ENCODE results near the gene GRN. TPM values are rescaled to one million over a fixed set of nuclear protein-coding genes. Genes with fewer than 3 reads are reported as not detected.

GRN gene
- total RNA-seq, 3 donors from 2014 or later (not counting 1 experiment from before 2014, with no cell fraction given), result 42.4 to 69.8 (median 55.6) TPM

DNA sequence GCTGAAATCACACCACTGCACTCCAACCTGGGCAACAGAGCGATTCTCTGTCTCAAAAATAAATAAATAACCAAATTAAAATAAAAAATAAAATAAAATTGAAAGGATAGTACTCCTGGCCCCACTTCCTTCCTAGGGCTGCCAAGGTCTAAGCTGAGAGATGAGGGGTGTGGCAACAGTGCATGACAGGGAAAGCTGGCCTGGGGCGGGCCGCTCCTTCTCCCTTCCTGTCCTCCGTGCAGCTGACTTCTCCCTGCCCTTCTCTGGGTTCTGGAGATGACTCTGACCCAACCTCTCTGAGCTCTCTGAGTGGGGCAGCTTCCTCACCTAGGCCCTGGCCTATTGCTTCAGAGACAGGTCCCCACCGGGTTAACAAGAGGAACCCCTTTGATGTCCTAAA is 11.7 kb upstream of the GRN start:
- Histone ChIP-seq H3K4me3 (ENCODE audit: low read length) (no peak overlapping the region), H3K27ac (ENCODE audit: low read length) (no peak overlapping the region), H3K9me3 (ENCODE audit: control insufficient read depth, insufficient read depth, low read length) (no peaks in the 10 kb centered on the region), H3K4me1 (ENCODE audit: control insufficient read depth, insufficient read depth, low read length) (peaks cover 9% of the 10 kb centered on the region), H3K36me3 (ENCODE audit: control insufficient read depth, insufficient read depth, low read length) (no peaks in the 10 kb centered on the region), H3K27me3 (ENCODE audit: control insufficient read depth, insufficient read depth, low read length) (no peaks in the 10 kb centered on the region)
- WGBS (ENCODE audit: insufficient coverage), result 72% methylated on average over 4 of the region's 5 CpGs
- no peak for ATAC-seq
- Mint-ChIP-seq H3K4me3 (no peak overlapping the region), H3K4me1 (peaks cover 5 to 6% of the 10 kb centered on the region in 2 donors), H3K9me3 (no peaks in the 10 kb centered on the region), H3K27ac (no peak overlapping the region), H3K27me3 (ENCODE audit: low read depth in 2 of 2) (no peaks in the 10 kb centered on the region), H3K36me3 (no peaks in the 10 kb centered on the region)
- intact Hi-C loops (cut with micrococcal nuclease), result no loop called here
- no peak for DNase-seq
- TF ChIP-seq, protein P1, sequence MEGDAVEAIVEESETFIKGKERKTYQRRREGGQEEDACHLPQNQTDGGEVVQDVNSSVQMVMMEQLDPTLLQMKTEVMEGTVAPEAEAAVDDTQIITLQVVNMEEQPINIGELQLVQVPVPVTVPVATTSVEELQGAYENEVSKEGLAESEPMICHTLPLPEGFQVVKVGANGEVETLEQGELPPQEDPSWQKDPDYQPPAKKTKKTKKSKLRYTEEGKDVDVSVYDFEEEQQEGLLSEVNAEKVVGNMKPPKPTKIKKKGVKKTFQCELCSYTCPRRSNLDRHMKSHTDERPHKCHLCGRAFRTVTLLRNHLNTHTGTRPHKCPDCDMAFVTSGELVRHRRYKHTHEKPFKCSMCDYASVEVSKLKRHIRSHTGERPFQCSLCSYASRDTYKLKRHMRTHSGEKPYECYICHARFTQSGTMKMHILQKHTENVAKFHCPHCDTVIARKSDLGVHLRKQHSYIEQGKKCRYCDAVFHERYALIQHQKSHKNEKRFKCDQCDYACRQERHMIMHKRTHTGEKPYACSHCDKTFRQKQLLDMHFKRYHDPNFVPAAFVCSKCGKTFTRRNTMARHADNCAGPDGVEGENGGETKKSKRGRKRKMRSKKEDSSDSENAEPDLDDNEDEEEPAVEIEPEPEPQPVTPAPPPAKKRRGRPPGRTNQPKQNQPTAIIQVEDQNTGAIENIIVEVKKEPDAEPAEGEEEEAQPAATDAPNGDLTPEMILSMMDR (IDR thresholded peaks at IDR 0.05), result no peak

DNA sequence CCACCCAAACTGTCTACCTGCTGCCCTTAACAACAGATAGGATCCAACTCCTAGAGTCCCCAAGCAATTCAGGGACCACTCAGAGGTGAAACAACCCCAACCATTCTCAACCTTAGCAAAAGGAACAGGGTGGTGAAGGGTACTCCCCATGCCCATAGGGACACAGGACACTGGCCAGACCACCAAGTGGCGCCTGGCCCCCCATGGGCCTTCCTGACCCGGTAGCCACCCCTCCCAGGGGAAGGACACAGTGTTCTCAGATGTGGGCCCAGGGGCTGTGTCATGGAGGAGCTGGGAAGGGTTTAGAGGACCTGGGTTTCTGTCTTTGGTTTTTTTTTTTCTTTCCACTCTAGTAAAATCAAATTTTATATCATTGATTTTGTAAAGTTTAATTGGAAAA is 10.8 kb upstream of the GRN start:
- H3K9me3 Mint-ChIP-seq, result no peaks in the 10 kb centered on the region
- no peak for DNase-seq
- H3K27me3 Mint-ChIP-seq (ENCODE audit: low read depth in 2 of 2), result no peaks in the 10 kb centered on the region
- no peak overlapping the region for H3K27ac Mint-ChIP-seq
- Histone ChIP-seq H3K27ac (ENCODE audit: low read length) (no peak overlapping the region), H3K36me3 (ENCODE audit: control insufficient read depth, insufficient read depth, low read length) (no peaks in the 10 kb centered on the region), H3K9me3 (ENCODE audit: control insufficient read depth, insufficient read depth, low read length) (no peaks in the 10 kb centered on the region), H3K4me1 (ENCODE audit: control insufficient read depth, insufficient read depth, low read length) (peaks cover 9% of the 10 kb centered on the region), H3K27me3 (ENCODE audit: control insufficient read depth, insufficient read depth, low read length) (no peaks in the 10 kb centered on the region), H3K4me3 (ENCODE audit: low read length) (no peak overlapping the region)
- 83% methylated on average over 2 of the region's 2 CpGs for WGBS (ENCODE audit: insufficient coverage)
- intact Hi-C loops (cut with micrococcal nuclease), result no loop called here
- ATAC-seq, result no peak
- H3K4me3 Mint-ChIP-seq, result no peak overlapping the region
- no peaks in the 10 kb centered on the region for H3K36me3 Mint-ChIP-seq
- TF ChIP-seq, protein P1 (IDR thresholded peaks at IDR 0.05), result no peak
- H3K4me1 Mint-ChIP-seq, result peaks cover 5 to 6% of the 10 kb centered on the region in 2 donors

DNA sequence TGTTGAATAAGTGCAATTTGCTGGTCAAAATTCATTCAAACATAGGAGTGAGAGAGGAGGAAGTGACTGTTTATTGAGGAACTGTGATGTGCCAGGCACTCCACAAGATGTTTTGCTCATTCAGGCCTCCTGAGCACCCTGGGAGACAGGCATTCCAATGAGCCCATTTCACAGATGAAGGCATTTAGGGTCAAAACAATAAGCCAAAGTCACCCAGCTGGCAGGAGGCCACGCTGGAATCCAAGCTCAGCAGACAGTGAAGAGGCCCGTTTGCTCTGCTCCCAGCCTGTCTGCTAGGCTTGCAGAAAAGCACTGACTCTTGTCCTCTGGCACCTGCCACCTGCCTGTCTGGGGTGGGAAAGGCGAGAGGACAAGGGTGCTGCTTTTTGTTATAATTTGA is 10.4 kb upstream of the GRN start:
- H3K4me1 ChIP-seq (ENCODE audit: control insufficient read depth, insufficient read depth, low read length), result peaks cover 9% of the 10 kb centered on the region
- Mint-ChIP-seq H3K27me3 (ENCODE audit: low read depth in 2 of 2) (no peaks in the 10 kb centered on the region), H3K9me3 (no peaks in the 10 kb centered on the region), H3K4me1 (peaks cover 5 to 6% of the 10 kb centered on the region in 2 donors), H3K36me3 (no peaks in the 10 kb centered on the region), H3K27ac (no peak overlapping the region), H3K4me3 (no peak overlapping the region)
- DNase-seq (no peak), ATAC-seq (no peak)
- H3K27me3 ChIP-seq (ENCODE audit: control insufficient read depth, insufficient read depth, low read length), result no peaks in the 10 kb centered on the region
- no peak overlapping the region for H3K27ac ChIP-seq (ENCODE audit: low read length)
- H3K4me3 ChIP-seq (ENCODE audit: low read length), result no peak overlapping the region
- intact Hi-C loops (cut with micrococcal nuclease), result no loop called here
- no peaks in the 10 kb centered on the region for H3K9me3 ChIP-seq (ENCODE audit: control insufficient read depth, insufficient read depth, low read length)
- WGBS (ENCODE audit: insufficient coverage), result 65% methylated on average over 3 of the region's 3 CpGs
- TF ChIP-seq, protein P1 (IDR thresholded peaks at IDR 0.05), result no peak
- H3K36me3 ChIP-seq (ENCODE audit: control insufficient read depth, insufficient read depth, low read length), result no peaks in the 10 kb centered on the region

DNA sequence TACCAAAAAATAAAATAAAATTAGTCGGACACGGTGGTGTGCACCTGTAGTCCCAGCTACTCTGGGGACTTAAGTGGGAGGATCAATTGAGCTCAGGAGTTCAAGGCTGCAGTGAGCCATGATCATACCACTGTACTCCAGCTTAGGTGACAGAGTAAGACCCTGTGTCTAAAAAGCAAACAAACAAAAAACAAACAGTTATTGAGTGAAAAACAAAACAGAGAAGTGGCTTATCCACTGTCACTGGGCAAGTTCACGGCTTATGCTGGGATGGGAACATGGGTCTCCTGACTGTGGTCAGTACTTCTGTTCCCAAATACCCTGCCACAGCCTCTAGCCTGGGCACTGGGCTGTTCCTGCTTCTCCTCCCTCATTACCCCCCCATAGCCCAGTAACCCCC is 9.5 kb upstream of the GRN start:
- intact Hi-C loops (cut with micrococcal nuclease), result no loop called here
- ATAC-seq (no peak), DNase-seq (no peak)
- H3K27ac ChIP-seq (ENCODE audit: low read length), result no peak overlapping the region
- no peaks in the 10 kb centered on the region for H3K27me3 ChIP-seq (ENCODE audit: control insufficient read depth, insufficient read depth, low read length)
- Mint-ChIP-seq H3K27me3 (ENCODE audit: low read depth in 2 of 2) (no peaks in the 10 kb centered on the region), H3K9me3 (no peaks in the 10 kb centered on the region), H3K36me3 (no peaks in the 10 kb centered on the region), H3K4me1 (peaks cover 5 to 6% of the 10 kb centered on the region in 2 donors), H3K27ac (no peak overlapping the region), H3K4me3 (no peak overlapping the region)
- no peaks in the 10 kb centered on the region for H3K36me3 ChIP-seq (ENCODE audit: control insufficient read depth, insufficient read depth, low read length)
- WGBS (ENCODE audit: insufficient coverage), result 76% methylated on average over 3 of the region's 3 CpGs
- TF ChIP-seq, protein P1 (IDR thresholded peaks at IDR 0.05), result no peak
- peaks cover 9% of the 10 kb centered on the region for H3K4me1 ChIP-seq (ENCODE audit: control insufficient read depth, insufficient read depth, low read length)
- H3K9me3 ChIP-seq (ENCODE audit: control insufficient read depth, insufficient read depth, low read length), result no peaks in the 10 kb centered on the region
- no peak overlapping the region for H3K4me3 ChIP-seq (ENCODE audit: low read length)

All from natural killer cell (primary cell).